Activated T-helper 9 cell treated with anti-CD3 and anti-CD28 coated beads, Interleukin-2, amount 50 U/mL, for 16 hours (primary cell): Measurements from ENCODE around the gene GOLPH3.

ENCODE experiments used
- DNase-seq: peaks from one replicate; pipeline ENCODE4 v3.0.0-alpha.2; 2020; ENCODE audit warnings: low read depth

The GOLPH3 gene

GRCh38 chr5:32170303-32171151 lies 3.6 kb downstream of the GOLPH3 start:
- no peak for DNase-seq

- DNase-seq, result no peak
These were observed 5.6 kb downstream of the GOLPH3 start for GRCh38 chr5:32168460-32169033.

DNA sequence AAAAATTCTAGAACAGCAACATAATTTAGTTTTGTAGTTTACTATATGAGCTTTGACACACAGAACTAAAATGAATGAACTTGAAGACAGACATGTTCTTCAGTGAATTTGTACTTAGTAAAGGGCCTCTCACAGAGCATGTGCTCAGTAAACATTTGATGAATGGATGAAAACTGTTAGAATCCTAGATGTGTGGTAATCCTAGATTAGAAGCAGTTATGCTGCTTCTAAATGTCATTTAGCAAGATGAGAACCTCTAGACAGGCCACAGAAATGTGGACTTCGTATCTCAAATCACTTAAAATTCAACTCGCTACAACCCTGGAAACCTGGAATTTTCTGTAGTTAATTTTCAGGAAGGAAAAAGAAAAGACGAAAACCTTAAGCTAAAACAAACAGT lies 8.5 kb downstream of the GOLPH3 start:
- no peak for DNase-seq

DNA sequence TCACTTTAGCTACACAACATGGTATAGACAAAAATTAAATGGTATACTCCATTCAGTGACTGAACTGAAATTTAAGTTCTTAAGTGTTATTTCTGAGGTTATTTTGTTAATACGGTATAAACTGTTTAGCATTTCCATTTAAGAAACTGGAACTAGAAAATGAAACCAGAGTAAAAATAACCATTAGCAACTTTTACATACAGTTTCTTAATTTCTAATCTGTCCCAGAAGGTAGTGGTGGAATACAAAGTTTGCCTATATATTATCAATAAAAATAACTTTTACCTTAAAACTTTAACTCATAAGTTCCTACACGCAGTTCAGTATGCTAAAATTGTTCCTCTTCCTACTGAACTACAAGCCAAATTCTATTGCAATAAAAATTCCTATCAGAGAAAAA lies 10.3 kb downstream of the GOLPH3 start:
- DNase-seq, result no peak

GRCh38 chr5:32163053-32163452 lies 11.1 kb downstream of the GOLPH3 start:
- no peak for DNase-seq

- no peak for DNase-seq
These were observed 13.9 kb downstream of the GOLPH3 start for GRCh38 chr5:32160228-32160627.

DNA sequence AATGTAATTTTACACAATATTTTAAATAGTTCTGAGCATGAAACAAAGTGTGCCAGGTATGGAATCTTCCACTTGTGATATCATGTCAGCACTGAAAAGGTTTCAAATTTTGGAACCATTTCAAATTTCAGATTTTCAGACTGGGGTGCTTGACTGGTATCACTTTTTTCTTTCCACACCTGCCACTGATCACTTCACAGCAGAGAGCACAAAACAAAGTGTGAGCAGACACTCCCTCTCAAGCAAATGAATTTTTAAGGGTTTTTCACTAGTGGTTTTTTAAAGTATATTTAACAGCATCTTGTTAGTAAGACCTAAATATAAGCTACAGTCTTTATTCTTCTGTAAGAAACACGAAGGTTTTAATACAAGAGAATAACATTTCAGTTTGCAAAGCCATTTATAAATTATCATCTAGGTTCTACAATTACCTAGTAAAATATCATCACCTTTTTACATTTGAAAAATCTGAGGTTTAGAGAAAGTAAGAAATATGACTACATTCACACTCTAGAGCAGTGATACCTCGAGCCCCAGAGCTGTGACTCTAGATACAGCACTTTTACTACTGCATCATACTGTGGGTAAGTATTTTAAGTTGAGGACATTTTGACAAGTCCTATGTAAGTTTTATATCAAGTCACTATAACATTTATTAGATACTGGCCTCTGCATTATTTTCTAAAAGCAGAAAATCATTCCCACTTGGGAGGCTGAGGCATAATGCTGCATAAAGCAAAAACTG lies 14.6 kb downstream of the GOLPH3 start:
- no peak for DNase-seq

DNA sequence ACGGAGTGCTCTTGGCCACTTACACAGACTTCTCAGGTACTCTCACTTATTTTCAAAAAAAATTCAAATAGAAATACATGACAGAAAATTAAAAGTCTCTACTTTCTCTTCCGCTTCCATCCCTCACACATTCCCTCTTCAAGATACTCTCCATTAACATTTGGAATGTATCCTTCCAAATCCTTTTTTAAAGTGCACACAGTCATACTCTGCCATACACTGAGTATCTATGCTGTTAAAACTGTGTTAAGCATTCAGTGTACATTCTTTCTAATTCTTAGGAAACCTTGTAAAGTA lies 15.5 kb downstream of the GOLPH3 start:
- DNase-seq, result no peak

DNA sequence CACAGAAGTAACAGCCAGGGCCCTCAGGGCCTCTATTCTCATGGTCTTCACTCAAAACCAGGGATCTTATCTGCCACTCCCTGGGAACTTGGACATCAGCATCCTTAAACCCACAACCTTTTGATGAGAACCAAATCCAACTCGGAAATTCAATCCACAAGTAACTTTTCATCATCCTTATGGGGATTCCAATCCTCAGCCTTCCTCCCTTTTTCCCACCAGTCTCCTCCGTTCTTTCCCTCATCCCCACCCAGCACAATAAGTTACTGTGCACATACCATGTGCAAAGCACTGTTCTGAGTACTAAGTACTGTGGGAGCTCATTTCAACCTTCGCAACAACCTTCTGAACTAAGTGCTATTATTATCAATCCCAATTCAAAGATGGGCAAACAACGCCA lies 17.0 kb downstream of the GOLPH3 start:
- DNase-seq, result no peak

GRCh38 chr5:32156635-32157034 lies 17.5 kb downstream of the GOLPH3 start:
- no peak for DNase-seq

GRCh38 chr5:32155211-32155610 lies 18.9 kb downstream of the GOLPH3 start:
- DNase-seq, result no peak

DNA sequence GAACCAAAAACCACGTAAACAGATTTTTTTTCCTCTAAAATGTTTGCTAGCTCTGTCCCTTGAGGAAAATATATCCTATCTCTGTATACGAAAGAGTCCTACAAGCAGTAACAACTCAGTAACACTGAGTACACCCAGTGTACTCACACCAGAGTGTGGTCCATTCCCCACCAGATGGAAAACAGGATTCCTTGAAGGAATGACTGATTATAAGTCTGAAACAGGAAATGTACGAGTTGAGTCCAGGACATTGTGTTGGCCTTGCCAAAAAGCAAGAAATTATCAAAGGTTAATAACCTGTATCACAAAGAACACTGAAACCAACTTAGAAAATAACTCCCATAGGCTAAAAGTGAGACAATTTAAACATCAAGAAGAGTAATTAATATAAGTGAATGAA lies 20.4 kb downstream of the GOLPH3 start:
- DNase-seq, result no peak

GRCh38 chr5:32151198-32151597 lies 22.9 kb downstream of the GOLPH3 start:
- no peak for DNase-seq

GRCh38 chr5:32150366-32150765 lies 23.8 kb downstream of the GOLPH3 start:
- no peak for DNase-seq

- DNase-seq, result no peak
These were observed 26.2 kb downstream of the GOLPH3 start for GRCh38 chr5:32147959-32148358.

DNA sequence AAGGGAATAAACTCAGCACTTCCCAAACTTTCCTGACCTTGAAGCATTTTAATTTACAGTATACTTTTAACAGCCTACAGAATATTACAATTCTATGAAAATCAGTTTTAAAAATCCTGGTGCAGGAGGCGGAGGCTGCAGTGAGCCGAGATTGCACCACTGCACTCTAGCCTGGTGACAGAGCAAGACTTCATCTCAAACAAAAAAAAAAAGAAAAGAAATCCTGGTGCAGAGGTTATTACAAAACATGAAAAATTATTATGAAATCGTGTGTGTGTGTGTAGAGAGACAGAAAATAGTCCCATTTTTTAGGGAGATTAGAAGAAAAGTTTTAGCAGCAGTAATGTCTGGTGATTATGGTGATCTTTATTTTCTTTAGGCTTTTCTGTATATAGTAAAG lies 26.9 kb downstream of the GOLPH3 start:
- no peak for DNase-seq

DNA sequence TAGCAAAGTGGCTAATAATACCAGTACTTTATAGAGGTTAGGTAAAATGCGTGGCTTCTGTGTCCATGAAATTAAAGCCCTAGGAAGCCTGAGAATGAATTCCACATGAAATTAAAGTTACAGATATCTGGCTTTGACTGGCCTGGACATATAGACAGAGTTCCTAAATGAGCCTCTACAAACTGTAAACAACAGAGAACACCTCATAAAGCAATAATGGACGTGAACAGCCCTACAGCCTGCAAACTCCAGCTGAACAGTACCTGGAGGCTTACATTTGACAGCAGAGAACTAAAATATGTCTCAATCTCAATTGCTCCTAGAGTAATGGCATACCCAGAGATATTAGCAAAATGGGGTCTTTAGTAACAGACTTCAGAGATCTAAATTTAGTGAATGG lies 28.7 kb downstream of the GOLPH3 start:
- no peak for DNase-seq

GRCh38 chr5:32144378-32145207 lies 29.5 kb downstream of the GOLPH3 start:
- DNase-seq, result no peak

GRCh38 chr5:32143617-32144377 lies 30.3 kb downstream of the GOLPH3 start:
- DNase-seq, result no peak

DNA sequence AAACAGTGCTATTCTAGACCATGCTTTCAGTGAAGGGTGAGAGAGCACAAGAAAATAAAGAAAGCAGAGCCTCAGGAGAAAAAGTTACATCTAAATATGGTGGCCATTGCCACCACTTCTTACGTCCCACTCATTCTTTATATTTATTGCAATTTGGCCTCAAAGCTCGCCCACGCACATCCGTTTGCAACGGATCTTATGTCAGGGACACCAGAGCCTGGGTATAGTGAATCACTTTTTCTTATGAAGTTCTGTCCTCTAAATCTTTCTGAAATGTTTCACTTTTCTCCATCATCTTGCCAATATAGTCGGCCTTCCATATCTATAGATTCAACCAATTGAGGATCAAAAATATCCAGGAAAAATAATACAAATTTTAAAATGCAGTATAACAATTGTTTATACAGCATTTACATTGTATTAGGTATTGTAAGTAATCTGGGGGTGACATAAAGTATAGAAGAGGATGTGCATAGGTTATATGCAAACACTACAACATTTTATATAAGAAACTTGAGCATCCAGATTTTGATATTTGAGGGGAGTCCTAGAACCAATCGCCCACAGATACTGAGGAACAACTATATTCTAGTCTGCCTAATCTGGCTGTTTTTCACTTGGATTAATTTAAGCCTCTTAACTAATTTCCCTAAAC lies 35.2 kb downstream of the GOLPH3 start:
- peak; percentile 54 for DNase-seq

GRCh38 chr5:32136342-32136741 lies 37.8 kb downstream of the GOLPH3 start:
- DNase-seq, result no peak
